Measurements from ENCODE around the gene IL22.

Gene IL22

GRCh38 chr12:68290126-68290525 is 36.7 kb upstream of the IL22 start:
- no peak overlapping the region for H3K4me3 ChIP-seq
- H3K27ac ChIP-seq: no peak overlapping the region
- no peak for DNase-seq (ENCODE audit: low spot score)
- TF ChIP-seq CTCF (IDR thresholded peaks at IDR 0.05): no peak

- DNase-seq (ENCODE audit: low spot score): no peak
- no peak for TF ChIP-seq CTCF (IDR thresholded peaks at IDR 0.05)
- H3K4me3 ChIP-seq: no peak overlapping the region
- no peak overlapping the region for H3K27ac ChIP-seq
These were observed 33.7 kb upstream of the IL22 start for GRCh38 chr12:68287106-68287505.

GRCh38 chr12:68286396-68286795 is 33.0 kb upstream of the IL22 start:
- no peak for TF ChIP-seq CTCF (IDR thresholded peaks at IDR 0.05)
- Histone ChIP-seq H3K27ac (no peak overlapping the region), H3K4me3 (no peak overlapping the region)
- DNase-seq (ENCODE audit: low spot score): no peak

- Histone ChIP-seq H3K4me3 (no peak overlapping the region), H3K27ac (no peak overlapping the region)
- DNase-seq (ENCODE audit: low spot score): no peak
- no peak for TF ChIP-seq CTCF (IDR thresholded peaks at IDR 0.05)
These were observed 32.1 kb upstream of the IL22 start for GRCh38 chr12:68285541-68285940.

- no peak for TF ChIP-seq CTCF (IDR thresholded peaks at IDR 0.05)
- DNase-seq (ENCODE audit: low spot score): no peak
- H3K27ac ChIP-seq: no peak overlapping the region
- no peak overlapping the region for H3K4me3 ChIP-seq
These were observed 28.1 kb upstream of the IL22 start for GRCh38 chr12:68281322-68282077.

GRCh38 chr12:68280240-68280639 is 26.8 kb upstream of the IL22 start:
- Histone ChIP-seq H3K27ac (no peak overlapping the region), H3K4me3 (no peak overlapping the region)
- DNase-seq (ENCODE audit: low spot score): no peak
- no peak for TF ChIP-seq CTCF (IDR thresholded peaks at IDR 0.05)
